Rectal smooth muscle tissue (tissue), 1 donor: ENCODE measurements around the gene ARPP19.
"Not testable (repeated sequence)": the region's sequence is repeated elsewhere in the genome, so short reads cannot be mapped to it uniquely, and the experiment has no call there.

ENCODE experiments used
- H3K27ac ChIP-seq: one replicate; pipeline ENCODE4 v1.7.0; 2013; ENCODE audit warnings: low read depth, low read length, inconsistent platforms
- H3K27me3 ChIP-seq: one replicate; pipeline ENCODE4 v1.7.0; 2013; ENCODE audit warnings: low read length; ENCODE audit not compliant: control insufficient read depth, insufficient read depth
- H3K36me3 ChIP-seq: one replicate; pipeline ENCODE4 v1.7.0; 2013; ENCODE audit warnings: low read length; ENCODE audit not compliant: control insufficient read depth, insufficient read depth
- H3K4me1 ChIP-seq: one replicate; pipeline ENCODE4 v1.7.0; 2013; ENCODE audit warnings: low read length; ENCODE audit not compliant: control insufficient read depth, insufficient read depth
- H3K4me3 ChIP-seq: one replicate; pipeline ENCODE4 v1.7.0; 2013; ENCODE audit warnings: low read length
- H3K9ac ChIP-seq: one replicate; pipeline ENCODE4 v1.7.0; 2013; ENCODE audit warnings: low read length

ARPP19 gene

GRCh38 chr15:52565417-52566358 lies 3.1 kb downstream of the ARPP19 start:
- H3K36me3 ChIP-seq, H3K27me3 ChIP-seq, H3K4me3 ChIP-seq, H3K9ac ChIP-seq, H3K27ac ChIP-seq: not testable (repeated sequence)
- peaks cover 28% of the 10 kb centered on the region for H3K4me1 ChIP-seq

GRCh38 chr15:52563501-52564060 lies 5.2 kb downstream of the ARPP19 start:
- Histone ChIP-seq H3K27ac (no peak overlapping the region), H3K4me3 (no peak overlapping the region), H3K4me1 (peaks cover 28% of the 10 kb centered on the region), H3K36me3 (no peaks in the 10 kb centered on the region), H3K27me3 (no peaks in the 10 kb centered on the region), H3K9ac (no peak overlapping the region)

GRCh38 chr15:52559575-52559974 lies 9.3 kb downstream of the ARPP19 start:
- Histone ChIP-seq H3K27ac (no peak overlapping the region), H3K36me3 (no peaks in the 10 kb centered on the region), H3K27me3 (no peaks in the 10 kb centered on the region), H3K4me3 (no peak overlapping the region), H3K4me1 (peaks cover 12% of the 10 kb centered on the region), H3K9ac (no peak overlapping the region)

GRCh38 chr15:52559022-52559421 lies 9.8 kb downstream of the ARPP19 start:
- Histone ChIP-seq H3K27ac (no peak overlapping the region), H3K36me3 (no peaks in the 10 kb centered on the region), H3K27me3 (no peaks in the 10 kb centered on the region), H3K4me1 (peaks cover 9% of the 10 kb centered on the region), H3K4me3 (no peak overlapping the region), H3K9ac (no peak overlapping the region)

- H3K9ac ChIP-seq, result no peak overlapping the region
- H3K27me3 ChIP-seq, result no peaks in the 10 kb centered on the region
- peaks cover 5% of the 10 kb centered on the region for H3K4me1 ChIP-seq
- no peaks in the 10 kb centered on the region for H3K36me3 ChIP-seq
- H3K27ac ChIP-seq, result no peak overlapping the region
- H3K4me3 ChIP-seq, result no peak overlapping the region
Measured at GRCh38 chr15:52558196-52558595, 10.6 kb downstream of the ARPP19 start.

- no peak overlapping the region for H3K4me3 ChIP-seq
- no peak overlapping the region for H3K27ac ChIP-seq
- H3K4me1 ChIP-seq, result peaks cover 5% of the 10 kb centered on the region
Measured at GRCh38 chr15:52557274-52557641, 11.6 kb downstream of the ARPP19 start.

GRCh38 chr15:52556524-52557273 lies 12.1 kb downstream of the ARPP19 start:
- Histone ChIP-seq H3K27ac (no peak overlapping the region), H3K4me1 (peaks cover 5% of the 10 kb centered on the region), H3K9ac (no peak overlapping the region), H3K36me3 (no peaks in the 10 kb centered on the region), H3K4me3 (no peak overlapping the region), H3K27me3 (no peaks in the 10 kb centered on the region)

More at GRCh38 chr15:52557274-52557641, 11.6 kb downstream of the ARPP19 start:
- H3K36me3 ChIP-seq, result no peaks in the 10 kb centered on the region
- no peaks in the 10 kb centered on the region for H3K27me3 ChIP-seq
- no peak overlapping the region for H3K9ac ChIP-seq

GRCh38 chr15:52552303-52552702 lies 16.5 kb downstream of the ARPP19 start:
- no peak overlapping the region for H3K27ac ChIP-seq
- no peaks in the 10 kb centered on the region for H3K36me3 ChIP-seq
- H3K27me3 ChIP-seq, result no peaks in the 10 kb centered on the region
- H3K9ac ChIP-seq, result no peak overlapping the region
- H3K4me3 ChIP-seq, result no peak overlapping the region
- peaks cover 2% of the 10 kb centered on the region for H3K4me1 ChIP-seq

GRCh38 chr15:52551762-52552161 lies 17.1 kb downstream of the ARPP19 start:
- Histone ChIP-seq H3K4me3 (no peak overlapping the region), H3K36me3 (no peaks in the 10 kb centered on the region)

GRCh38 chr15:52551186-52551585 lies 17.6 kb downstream of the ARPP19 start:
- H3K36me3 ChIP-seq, H3K27ac ChIP-seq, H3K4me3 ChIP-seq, H3K9ac ChIP-seq, H3K4me1 ChIP-seq, H3K27me3 ChIP-seq: not testable (repeated sequence)

More at GRCh38 chr15:52551762-52552161, 17.1 kb downstream of the ARPP19 start:
- H3K4me1 ChIP-seq, result no peaks in the 10 kb centered on the region
- no peaks in the 10 kb centered on the region for H3K27me3 ChIP-seq
- no peak overlapping the region for H3K9ac ChIP-seq
- no peak overlapping the region for H3K27ac ChIP-seq

GRCh38 chr15:52546031-52546751 lies 22.6 kb downstream of the ARPP19 start:
- H3K27ac ChIP-seq, result no peak overlapping the region
- no peak overlapping the region for H3K9ac ChIP-seq
- H3K4me3 ChIP-seq, result no peak overlapping the region
- H3K36me3 ChIP-seq, result peaks cover 7% of the 10 kb centered on the region
- no peaks in the 10 kb centered on the region for H3K27me3 ChIP-seq
- no peaks in the 10 kb centered on the region for H3K4me1 ChIP-seq
